ENCODE data around the gene CHST11.
"Not testable (repeated sequence)": the region's sequence is repeated elsewhere in the genome, so short reads cannot be mapped to it uniquely, and the experiment has no call there.

CHST11 gene

DNA sequence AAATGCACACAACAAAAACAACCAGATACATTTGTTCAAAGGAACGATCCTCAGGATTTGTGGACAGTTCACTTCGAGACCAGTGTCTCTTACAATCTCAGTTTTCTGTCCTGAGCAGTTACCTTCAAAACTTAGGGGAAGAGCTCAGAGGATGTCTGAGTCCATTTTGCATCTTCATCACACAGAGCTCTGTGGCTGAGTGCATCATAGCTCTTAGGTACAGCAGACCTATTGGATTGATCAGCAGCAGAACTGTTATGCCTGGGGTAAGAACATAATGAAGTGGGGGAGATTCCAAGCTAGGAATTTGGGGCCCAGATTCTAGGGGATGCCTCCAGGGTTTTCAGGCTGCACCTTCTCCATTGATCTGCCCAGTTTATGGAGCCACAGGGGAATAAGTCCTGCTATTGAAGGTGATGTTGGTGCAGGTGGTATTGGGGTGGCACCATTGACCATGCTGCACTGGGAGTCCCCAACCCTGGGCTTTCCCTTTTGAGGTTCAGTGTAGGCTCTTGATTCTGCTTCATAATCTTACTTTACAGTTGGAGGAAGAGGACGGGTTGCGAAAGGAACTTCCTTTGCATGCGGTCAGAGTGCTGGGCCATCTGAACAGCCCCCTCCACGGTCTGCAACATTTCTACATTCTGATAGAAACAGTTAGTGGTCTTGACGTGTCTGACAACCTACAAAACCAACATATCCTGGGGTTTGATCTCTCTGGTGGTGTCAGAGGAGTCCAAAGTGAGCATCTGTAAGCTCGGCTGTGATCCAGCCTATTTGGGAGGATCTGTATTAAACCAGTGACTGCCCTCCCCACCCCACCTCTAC lies 112.8 kb downstream of the CHST11 start:
- no peak for DNase-seq

DNA sequence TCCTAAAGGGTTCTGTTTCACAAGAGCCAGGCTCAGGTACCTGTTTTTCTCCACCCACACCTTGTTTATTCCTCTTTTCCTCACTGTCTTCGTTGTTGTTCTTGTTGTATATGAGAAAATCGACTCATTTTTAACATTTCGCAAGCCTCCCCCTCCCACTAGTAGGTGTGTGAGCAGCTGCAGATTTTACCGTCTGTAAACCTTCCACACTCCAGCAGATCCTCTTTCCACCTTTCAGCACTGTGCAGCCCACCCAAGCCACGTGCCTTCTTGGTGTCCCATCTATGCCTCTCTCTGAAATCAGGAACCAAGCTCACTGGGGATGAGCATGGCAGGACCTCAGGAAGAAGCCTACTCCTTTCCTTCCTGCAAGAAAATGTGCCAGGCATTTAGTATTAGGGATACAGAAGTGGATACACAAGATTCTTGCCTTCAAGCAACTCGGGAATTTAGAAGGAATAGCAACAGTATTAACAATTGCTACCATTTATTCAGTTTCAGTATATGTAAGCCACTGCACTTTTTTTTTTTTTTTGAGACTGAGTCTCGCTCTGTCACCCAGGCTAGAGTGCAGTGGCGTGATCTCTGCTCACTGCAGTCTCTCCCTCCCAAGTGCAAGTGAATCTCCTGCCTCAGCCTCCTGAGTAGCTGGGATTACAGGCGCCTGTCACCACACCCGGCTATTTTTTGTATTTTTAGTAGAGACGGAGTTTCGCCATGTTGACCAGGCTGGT lies 113.6 kb downstream of the CHST11 start:
- DNase-seq = no peak

DNA sequence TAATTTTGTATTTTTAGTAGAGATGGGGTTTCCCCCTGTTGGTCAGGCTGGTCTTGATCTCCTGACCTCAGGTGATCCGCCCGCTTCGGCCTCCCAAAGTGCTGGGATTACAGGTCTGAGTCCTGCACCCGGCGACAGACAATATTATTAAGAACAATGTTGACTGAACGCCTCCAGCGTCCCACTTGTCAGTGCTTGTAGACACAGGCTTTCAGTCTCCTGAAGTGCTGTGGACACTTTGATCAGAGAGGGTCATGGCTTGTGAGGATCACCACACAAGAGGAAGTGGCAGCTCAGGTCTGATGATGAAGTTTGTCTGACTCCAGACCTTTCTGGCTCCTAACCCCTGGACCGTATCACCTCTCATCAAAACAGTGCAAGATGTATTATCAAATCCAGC lies 114.6 kb downstream of the CHST11 start:
- DNase-seq = no peak

DNA sequence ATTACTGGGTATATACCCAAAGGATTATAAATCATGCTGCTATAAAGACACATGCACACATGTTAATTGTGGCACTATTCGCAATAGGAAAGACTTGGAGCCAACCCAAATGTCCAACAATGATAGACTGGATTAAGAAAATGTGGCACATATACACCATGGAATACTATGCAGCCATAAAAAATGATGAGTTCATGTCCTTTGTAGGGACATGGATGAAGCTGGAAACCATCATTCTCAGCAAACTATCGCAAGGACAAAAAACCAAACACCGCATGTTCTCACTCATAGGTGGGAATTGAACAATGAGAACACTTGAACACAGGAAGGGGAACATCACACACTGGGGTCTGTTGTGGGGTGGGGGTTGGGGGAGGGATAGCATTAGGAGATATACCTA lies 117.6 kb downstream of the CHST11 start:
- DNase-seq = not testable (repeated sequence)

DNA sequence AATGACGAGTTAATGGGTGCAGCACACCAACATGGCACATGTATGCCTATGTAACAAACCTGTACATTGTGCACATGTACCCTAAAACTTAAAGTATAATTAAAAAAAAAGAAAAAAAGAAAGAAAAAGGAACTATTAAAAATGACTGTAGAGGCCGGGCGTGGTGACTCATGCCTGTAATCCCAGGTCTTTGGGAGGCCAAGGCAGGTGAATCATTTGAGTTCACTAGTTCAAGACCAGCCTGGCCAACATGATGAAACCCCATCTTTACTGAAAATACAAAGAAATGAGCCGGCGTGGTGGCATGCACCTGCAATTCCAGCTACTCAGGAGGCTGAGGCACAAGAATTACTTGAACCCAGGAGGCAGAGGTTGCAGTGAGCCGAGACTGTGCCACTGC lies 118.0 kb downstream of the CHST11 start:
- not testable (repeated sequence) for DNase-seq

DNA sequence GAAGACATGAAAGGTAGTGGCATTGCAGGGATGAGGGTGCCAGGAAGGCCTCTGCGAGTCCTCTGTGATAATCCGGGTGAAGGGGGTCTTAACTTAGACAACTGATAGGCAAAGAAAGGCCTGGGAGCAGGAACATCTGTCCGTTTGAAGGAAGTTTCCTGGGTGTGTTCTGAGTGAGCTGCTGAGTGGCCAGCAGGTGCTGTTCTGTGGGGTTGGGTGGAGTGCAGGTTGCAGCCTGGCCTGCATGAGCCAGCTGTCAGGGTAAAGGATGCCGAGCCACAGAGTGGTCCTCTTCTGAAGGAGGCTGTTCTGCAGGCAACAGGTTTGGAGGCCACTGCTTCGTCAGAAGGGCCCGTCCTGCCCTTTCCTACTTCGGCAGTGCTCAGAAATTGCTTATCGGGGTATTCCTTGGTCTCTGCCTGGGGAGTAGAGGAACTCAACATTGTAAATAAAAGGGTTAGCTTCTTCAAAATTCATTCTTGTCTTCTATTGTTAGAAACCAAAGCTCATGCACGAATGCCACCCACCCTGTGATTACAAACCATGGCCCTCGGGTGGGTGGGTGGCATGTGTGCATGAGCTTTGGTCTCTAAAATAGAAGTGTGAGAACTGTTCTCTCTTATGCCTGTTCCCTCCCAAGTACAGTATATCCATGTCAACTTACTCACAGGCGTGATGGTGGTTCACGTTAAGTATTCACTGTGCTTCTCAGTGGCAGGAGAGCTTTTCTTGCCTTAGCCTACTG lies 118.9 kb downstream of the CHST11 start:
- DNase-seq = no peak

DNA sequence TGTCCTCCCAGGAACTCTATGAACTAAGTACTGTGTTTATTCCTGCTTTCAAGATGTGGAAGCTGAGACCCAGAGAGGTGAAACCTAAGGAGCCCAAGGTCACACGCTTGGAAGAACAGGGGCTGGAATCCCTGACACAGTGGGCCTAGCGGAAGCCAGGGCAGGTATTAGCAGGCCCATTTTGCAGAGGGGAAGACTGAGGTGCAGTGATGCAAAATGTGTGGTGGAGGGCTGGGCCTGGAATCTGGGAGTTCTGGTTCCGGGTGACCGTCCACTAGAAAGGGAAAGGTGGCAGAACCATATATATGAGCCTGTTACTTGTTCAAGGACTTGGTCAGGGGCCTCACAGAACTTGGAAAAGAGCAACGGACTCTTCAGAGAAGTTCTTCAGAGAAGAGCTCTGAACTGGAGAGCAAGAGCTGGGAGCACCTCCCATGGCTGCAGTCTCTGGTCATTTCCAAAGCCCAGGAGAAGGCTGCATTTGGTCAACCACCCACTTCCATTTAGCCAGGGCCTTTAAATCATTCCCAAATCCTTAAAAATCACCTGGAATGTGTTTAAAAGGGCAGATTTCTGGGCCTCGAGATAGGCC lies 119.5 kb downstream of the CHST11 start:
- DNase-seq = no peak

DNA sequence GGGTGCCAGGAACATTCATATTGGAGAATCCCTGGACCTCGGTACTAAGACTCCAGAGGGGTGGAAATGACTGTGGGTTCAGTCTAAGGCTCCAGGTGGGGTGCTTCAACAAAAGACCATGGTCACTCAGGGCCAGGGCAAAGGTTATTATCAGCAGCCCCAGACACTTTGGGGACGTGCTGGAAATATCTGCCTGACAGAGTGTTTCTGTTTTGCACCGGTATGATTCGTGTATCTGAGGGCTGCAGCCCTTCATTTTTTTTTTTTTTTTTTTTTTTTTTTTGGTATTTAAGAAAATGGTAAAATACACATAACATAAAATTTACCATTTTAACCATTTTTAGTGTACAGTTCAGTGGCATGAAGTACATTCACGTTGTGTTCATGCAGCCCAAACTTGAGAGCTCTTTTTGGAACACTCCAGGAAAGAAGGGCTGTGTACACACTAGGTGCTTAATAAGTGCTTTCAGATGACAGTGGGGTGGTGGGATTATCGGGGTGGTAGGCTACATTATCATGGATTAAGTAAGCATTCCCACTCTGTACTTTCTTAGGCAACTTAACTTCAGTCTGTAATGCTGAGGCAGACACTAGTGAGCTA lies 120.3 kb downstream of the CHST11 start:
- no peak for DNase-seq

DNA sequence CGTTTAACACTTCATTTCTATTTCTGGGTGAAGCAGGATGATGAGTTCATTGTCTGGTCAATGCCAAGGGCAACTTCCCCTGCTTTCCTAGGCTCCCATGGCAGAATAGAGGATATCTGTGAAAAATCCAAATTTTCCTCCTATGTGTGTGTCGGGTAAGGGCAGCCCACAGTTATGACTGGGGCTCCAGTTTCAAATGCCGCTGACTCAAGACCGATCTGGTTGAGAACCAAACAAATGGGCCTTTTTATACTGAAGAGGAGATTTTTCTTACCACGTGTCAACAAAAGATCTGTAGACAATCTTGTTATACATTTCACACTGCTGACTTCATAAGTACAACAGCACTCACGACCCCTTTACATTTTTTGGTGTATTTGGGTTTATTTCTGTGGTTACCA lies 120.8 kb downstream of the CHST11 start:
- DNase-seq = no peak

DNA sequence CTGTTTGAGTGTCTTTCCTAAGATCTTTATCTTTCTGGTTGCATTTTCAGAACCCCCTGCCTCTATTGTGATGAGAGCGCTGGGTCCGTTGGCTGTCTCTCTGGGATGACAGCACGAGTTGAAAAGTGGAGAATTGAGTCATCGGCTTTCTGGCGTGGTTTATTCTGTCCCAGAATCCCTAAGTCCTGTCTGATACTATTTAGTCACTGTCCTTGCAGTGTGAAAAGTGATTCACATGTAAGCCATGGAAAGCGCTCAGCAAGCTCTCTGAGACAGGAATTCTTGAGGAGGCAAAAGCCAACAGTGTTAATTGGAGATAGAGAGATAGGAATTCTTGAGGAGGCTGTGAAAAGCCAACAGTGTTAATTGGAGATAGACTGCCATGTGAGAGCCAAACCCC lies 121.7 kb downstream of the CHST11 start:
- DNase-seq = no peak

DNA sequence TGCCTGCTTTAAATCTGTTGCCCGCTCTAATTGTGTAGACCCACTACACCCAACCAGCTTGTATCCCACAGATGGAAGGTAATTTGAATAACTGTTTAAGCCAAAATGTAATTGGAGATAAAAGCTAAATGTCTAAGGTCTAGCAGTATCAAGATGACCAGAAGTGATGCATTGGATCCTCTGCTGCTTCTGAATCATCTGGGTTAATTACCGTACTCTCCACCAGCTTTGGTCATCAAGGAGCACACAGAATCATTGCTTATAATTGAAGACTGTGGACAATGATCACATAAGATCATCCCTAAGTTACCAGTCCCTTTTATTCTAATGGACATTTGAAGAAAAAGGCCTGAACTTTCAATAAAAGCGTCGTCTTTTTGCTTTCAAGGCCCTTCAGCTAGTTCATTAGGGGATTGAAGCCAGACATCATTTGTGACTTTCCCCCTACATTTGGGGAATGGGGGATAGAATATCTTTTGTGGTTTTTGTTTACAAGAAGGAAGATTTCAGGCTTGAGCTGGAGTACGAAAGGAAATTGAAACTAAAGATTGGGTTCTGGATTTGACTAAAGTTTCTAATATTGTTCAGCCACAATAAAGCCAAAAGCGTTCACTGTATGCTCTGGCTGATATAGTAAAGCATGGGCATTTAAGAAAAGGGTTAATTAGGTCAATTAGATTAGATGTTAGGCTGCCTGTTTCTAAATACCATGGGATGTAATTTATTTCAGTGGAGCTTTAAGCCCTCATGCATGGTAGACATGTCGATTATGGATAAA lies 123.2 kb downstream of the CHST11 start:
- DNase-seq = no peak

DNA sequence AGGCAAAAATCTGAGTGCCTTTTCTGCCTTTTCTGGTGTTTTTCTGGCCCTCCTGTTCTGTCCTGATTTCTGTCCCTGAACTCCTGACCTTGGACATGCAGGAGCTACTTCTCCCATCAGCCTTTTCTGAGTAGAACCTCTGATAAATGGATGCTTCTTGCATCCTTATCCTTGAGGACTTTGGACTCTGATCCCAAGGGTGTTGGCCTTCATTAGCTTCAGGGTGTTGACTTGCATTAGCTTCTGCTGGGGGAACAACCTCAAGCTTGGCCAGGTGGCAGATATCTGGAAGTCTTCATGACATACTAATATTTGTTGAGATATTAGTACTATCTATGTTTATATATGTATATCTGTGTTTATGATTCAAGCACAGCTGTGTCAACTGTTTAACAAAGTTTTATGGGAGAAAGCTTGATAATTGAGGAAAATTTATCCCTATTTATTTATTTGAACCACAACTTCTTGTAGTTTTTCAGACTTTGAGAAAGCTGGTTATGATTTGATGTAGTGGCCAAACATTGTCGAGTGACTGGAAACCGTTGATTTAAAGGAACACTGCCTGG lies 124.3 kb downstream of the CHST11 start:
- no peak for DNase-seq

DNA sequence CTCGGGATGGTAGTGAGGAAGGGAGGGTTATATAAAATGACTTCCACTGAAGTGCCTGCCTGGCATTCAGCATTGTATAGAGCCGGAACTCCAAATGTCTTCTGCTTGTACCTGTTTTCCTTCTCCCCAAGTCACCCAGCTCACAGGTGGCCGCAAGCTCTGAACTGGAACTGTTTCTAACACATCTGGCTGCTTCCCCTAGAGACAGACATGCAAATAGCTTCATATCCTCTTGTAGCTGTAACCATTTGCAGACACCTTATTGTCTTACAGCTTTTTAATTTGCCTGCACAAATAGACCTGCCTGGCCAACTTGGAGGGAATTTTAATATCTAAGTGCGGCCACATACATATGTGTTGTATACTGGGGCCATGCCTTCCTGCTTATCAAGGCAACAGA lies 126.0 kb downstream of the CHST11 start:
- no peak for DNase-seq

DNA sequence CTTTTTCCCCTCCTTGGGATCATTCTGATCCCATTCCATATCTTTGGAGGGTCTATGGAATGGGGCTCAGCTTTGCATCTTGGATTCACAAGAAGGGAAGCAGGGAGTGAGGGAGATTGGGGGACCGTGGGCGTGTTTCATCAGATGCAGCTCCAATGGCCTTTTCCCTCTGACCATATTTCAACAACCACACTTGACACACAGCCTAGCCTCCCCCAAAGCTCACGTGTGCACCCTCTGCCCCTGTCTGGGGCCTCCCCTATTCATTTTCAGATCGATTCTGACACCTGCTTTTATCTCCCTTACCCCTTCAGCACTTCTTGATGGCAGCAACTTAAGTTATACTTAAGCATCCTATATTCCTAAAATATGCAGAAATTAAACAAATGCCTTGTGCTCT lies 126.6 kb downstream of the CHST11 start:
- DNase-seq = no peak

DNA sequence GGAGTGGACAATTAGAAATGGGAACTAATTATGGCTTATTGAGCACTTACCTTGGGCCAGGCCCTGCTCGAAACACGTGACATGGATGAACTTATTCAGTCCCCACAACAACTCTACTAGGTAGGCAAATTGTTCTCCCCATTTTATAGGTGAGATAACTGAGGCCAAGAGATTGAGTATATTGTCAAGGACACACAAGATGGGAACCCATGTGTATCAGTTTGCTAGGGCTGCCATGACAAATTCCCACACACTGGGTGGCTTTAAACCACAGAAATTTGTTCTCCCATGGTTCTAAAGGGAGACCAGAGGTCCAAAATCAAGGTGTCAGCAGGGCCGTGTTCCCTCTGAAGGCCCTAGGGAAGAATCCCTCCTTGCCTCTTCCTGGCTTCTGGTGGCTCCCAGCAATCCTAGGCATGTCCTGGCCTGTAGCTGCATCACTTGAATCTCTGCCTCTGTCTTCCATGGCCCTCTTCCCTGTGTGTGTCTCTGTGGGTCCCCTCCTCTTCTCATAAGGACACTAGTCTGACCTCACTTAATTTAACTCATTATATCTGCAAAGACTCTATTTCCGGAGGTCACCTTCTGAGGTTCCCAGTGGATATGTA lies 128.8 kb downstream of the CHST11 start:
- DNase-seq = no peak

DNA sequence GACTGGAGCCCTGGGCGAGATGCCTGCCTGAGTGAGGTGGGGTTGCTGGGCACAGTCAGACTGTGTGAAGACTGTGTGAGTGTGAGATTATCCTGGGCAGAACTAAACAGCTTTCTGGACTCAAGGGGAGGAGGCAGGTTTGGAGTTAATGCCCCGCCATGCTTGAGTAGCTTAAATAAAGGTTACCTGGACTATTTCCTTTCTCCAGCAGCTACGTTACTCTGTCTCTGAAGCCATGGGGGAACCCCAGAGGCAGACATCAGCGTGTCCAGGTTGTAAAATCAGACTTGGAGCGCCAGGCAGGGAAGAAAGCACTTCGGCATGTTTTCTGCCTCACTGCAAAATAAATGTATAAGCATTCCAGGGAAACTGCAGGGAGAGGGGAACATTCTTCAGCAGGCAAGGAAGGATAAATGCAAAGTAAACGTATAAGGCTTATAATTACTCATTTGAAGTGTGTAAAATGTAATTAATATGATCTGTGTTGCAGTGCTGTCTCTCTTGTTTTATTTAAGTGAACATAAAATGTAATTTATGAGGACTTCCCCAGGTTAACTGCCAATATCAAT lies 129.7 kb downstream of the CHST11 start:
- no peak for DNase-seq

DNA sequence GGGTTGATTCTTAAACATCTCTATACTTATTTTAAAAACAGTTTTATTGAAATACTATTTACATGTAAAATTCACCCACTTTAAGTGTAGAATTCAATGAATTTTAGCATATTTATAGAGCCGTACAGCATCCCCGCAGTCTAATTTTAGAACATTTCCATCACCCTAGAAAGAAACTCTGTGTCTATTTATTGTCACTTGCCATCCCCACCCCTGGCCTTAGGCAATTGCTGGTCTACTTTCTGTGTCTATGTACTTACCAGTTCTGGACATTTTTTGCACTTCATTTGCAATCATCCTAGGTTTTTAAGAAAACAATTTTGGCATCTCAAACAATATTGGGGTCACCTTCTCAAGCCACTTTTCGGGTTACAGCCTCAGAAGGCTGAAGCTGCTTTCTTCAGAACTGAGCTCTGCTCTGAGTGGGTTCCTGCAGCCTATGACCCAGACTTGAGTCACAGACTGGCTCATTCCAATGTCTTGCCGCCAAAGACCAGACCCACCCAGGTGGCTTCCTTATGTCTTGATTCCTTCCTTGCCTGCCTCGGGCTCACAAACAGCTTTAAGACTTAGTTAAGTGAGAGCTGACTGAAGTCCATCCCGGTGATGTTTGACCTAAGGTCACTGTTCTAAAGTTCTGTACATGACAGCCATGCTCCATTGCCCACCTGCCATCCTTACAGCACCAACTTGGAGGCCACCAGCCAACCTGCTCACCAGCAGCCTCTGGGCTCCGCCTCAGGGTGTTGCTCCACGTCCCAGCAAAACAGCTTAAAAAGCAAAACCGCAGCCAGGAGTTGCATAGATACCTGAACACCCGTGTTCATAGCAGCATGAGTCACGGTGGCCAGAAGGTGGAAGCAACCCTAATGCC lies 131.5 kb downstream of the CHST11 start:
- DNase-seq = no peak

DNA sequence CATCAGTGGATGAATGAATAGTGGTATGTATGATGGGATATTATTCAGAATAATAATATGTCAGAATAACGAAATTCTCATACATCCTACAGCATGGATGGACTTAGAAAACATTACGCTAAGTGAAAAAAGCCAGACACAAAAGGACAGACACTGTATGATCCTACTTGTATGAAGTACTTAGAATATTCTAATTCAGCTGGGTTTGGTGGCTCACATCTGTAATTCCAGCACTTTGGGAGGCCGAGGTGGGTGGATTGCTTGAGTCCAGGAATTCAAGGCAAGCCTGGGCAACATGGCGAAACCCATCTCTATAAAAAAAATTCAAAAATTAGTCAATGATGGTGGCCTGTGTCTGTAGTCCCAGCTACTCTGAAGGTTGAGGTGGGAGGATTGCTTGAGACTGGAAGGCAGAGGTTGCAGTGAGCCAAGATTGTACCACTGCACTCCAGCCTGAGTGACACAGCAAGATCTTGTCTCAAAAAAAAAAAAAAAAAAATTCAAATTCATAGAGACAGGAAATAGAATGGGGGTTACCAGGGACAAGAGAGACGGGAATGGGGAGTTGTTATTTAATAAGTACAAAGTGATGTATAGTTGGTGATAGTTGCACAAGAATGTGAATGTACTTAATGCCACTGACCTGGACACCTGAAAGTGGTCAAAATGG lies 132.3 kb downstream of the CHST11 start:
- no peak for DNase-seq

DNA sequence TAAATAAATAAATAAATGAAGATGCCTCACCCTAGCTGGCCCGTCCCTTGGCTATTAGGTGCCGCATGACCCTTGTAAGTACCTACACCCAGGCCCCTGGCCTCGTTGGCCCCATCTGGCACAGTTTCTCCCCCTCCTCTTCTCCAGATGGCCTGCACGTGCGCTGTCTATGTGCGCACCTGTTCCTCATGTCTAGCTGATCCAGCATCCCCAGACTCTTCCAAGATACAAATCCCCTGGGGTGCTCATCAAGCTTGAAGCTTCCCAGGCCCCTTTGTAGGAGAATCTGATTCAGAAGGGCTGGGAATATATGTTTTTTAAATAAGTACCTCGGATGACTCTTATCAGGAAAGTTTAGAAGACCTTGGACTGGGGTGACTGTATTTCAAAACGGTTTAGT lies 133.3 kb downstream of the CHST11 start:
- no peak for DNase-seq

Measured in stimulated activated CD4-positive, alpha-beta T cell treated with anti-CD3 and anti-CD28 coated beads, Interleukin-4, amount 100 ng/mL, for 1 hour (primary cell).